ENCODE data around the gene GRIFIN.

The GRIFIN gene

DNA sequence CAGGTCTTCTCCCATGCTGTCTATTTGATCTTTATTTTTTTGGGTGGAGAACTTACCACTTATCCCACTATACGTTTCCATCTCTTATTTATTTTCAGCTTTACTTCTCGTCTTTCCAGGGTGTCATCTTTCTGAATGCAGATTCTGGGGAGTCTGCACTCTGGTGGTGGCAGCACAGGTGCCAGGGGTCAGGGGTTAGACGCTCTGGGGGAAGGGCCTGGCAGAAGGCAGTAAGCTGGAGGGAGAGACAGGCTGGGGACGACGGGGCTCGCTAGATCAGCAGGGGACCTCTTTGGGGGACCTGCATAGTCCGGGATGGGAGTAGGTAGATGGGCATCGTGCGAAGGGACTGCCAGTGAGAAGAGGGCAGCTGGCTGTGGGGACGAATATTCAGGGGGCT lies 50.4 kb downstream of the GRIFIN start:
- TF ChIP-seq, protein P1, sequence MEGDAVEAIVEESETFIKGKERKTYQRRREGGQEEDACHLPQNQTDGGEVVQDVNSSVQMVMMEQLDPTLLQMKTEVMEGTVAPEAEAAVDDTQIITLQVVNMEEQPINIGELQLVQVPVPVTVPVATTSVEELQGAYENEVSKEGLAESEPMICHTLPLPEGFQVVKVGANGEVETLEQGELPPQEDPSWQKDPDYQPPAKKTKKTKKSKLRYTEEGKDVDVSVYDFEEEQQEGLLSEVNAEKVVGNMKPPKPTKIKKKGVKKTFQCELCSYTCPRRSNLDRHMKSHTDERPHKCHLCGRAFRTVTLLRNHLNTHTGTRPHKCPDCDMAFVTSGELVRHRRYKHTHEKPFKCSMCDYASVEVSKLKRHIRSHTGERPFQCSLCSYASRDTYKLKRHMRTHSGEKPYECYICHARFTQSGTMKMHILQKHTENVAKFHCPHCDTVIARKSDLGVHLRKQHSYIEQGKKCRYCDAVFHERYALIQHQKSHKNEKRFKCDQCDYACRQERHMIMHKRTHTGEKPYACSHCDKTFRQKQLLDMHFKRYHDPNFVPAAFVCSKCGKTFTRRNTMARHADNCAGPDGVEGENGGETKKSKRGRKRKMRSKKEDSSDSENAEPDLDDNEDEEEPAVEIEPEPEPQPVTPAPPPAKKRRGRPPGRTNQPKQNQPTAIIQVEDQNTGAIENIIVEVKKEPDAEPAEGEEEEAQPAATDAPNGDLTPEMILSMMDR (IDR thresholded peaks at IDR 0.05) = no peak
- H3K4me3 Mint-ChIP-seq = no peak overlapping the region
- peaks cover 2% of the 10 kb centered on the region for H3K27me3 Mint-ChIP-seq (ENCODE audit: low read depth, poor library complexity)
- H3K36me3 Mint-ChIP-seq (ENCODE audit: low read depth) = peaks cover 32% of the 10 kb centered on the region
- H3K4me1 Mint-ChIP-seq = peaks cover 21% of the 10 kb centered on the region
- peaks cover 34% of the 10 kb centered on the region for H3K9me3 Mint-ChIP-seq
- DNase-seq = no peak
- H3K27ac Mint-ChIP-seq = no peak overlapping the region
